Psoas muscle (tissue), 8 donors: ENCODE data around the gene ARMC7. TPM values are rescaled to one million over a fixed set of nuclear protein-coding genes. Genes with fewer than 3 reads are reported as not detected.
"Not testable (repeated sequence)": the region's sequence is repeated elsewhere in the genome, so short reads cannot be mapped to it uniquely, and the experiment has no call there.

Experiments used
- ATAC-seq, 4 donors: fragments of 200-7000 bp; cut with Tn5 transposase; one replicate each; pipeline ENCODE4 v1.9.1; 2020; ENCODE audit warnings: moderate library complexity in 3 of 4, mild to moderate bottlenecking in 2 of 4
- DNase-seq, 2 donors: peaks; one replicate each; pipeline ENCODE4 v3.0.0-alpha.2; 2020
- H3K27ac ChIP-seq: fragments of 200-600 bp; one replicate; pipeline ENCODE4 v1.8.0; 2022
- H3K27me3 ChIP-seq, 3 donors: fragments of 200-600 bp in 1 of 3; one replicate each; pipeline versions ENCODE4 v1.6.1 to v1.8.0; 2013 to 2022; ENCODE audit warnings: low read length in 2 of 3, mild to moderate bottlenecking in 2 of 3, moderate library complexity in 1 of 3; ENCODE audit not compliant: insufficient read depth in 3 of 3
- H3K36me3 ChIP-seq, 2 donors: fragments of 200-600 bp in 1 of 2; one replicate each; pipeline versions ENCODE4 v1.6.1 to v1.8.0; 2013 to 2022; ENCODE audit warnings: low read depth in 1 of 2, mild to moderate bottlenecking in 1 of 2, moderate library complexity in 1 of 2; ENCODE audit not compliant: insufficient read depth in 1 of 2
- H3K4me1 ChIP-seq: fragments of 200-600 bp; one replicate; pipeline ENCODE4 v1.8.0; 2022
- H3K4me3 ChIP-seq: fragments of 200-600 bp; one replicate; pipeline ENCODE4 v1.8.0; 2022; ENCODE audit warnings: mild to moderate bottlenecking
- H3K9me3 ChIP-seq: fragments of 200-600 bp; one replicate; pipeline ENCODE4 v1.8.0; 2022
- CTCF ChIP-seq: fragments of 200-600 bp; IDR thresholded peaks from one replicate; pipeline ENCODE4 v1.8.0; 2022; ENCODE audit warnings: antibody characterized with exemption
- WGBS, 3 donors: extraction: QIAGEN DNeasy Blood & Tissue Kit; methylation state at CpG; one replicate each; pipeline versions ENCODE4 v1.1.6 to v1.1.7; 2013; 5-methylcytosine and 5-hydroxymethylcytosine counted together
- intact Hi-C, 2 donors: fragments of 100-400 bp; cut with DNase I; formaldehyde crosslinking; loops; one replicate each; pipeline versions ENCODE4 v1.11.0 to v1.14.2; 2022
- polyA plus RNA-seq, 3 donors: library from polyadenylated mRNA; stranded (reverse); fragments of 200-250 nt; gene quantifications; one replicate each; pipeline ENCODE4 v1.2.3, GENCODE V29; 2013
- total RNA-seq, 4 donors: library from RNA; stranded (reverse); fragmentation: NEBNext Ultra II Directional in 2 of 4; extraction: Animal tissue kit (Norgen Biotek cat#: 25700) in 2 of 4; gene quantifications; one replicate each; pipeline versions ENCODE4 v1.2.1 to v1.2.4, GENCODE V29; 2021 to 2023
- donor health status: healthy with polysubstance abuse.
- donor health status: DM: no; HTN: no; CAD: no; lungs with moderate emphysema.
- donor health status: Bipolar disorder and iron deficiency.
- donor health status: healthy.
- donor health status: DM: yes; HTN: yes; CAD: no.
- donor health status: DM: no; HTN: no; CAD: no.
- donor health status: DM: no; HTN: no; CAD: no.
- donor health status: DM: yes; HTN: yes; CAD: no.

The ARMC7 gene
- total and polyA plus RNA-seq, 7 donors: 2.7 to 7.0 (median 3.9) TPM

- no peak for DNase-seq
- no peak for TF ChIP-seq CTCF
- Histone ChIP-seq H3K36me3 (peaks cover 0 to 17% of the 10 kb centered on the region in 2 donors), H3K27ac (no peak overlapping the region), H3K9me3 (no peaks in the 10 kb centered on the region), H3K27me3 (no peaks in the 10 kb centered on the region), H3K4me1 (peaks cover 10% of the 10 kb centered on the region), H3K4me3 (no peak overlapping the region)
- no peak for ATAC-seq
- 55 to 61% (median 59%) methylated on average over 3 of the region's 3 CpGs for WGBS, 3 donors
- intact Hi-C loops: no loop called here
These were observed 16.2 kb downstream of the ARMC7 start for GRCh38 chr17:75125984-75126383.

GRCh38 chr17:75126954-75127353 lies 17.2 kb downstream of the ARMC7 start:
- peaks cover 10% of the 10 kb centered on the region for H3K4me1 ChIP-seq
- DNase-seq: no peak
- intact Hi-C loops: no loop called here
- ATAC-seq: no peak
- H3K9me3 ChIP-seq: no peaks in the 10 kb centered on the region
- TF ChIP-seq CTCF: no peak
- no peak overlapping the region for H3K4me3 ChIP-seq
- no peaks in the 10 kb centered on the region for H3K27me3 ChIP-seq
- peaks cover 0 to 17% of the 10 kb centered on the region in 2 donors for H3K36me3 ChIP-seq
- 83 to 96% (median 86%) methylated on average over 7 to 8 of the region's 8 CpGs for WGBS, 3 donors
- no peak overlapping the region for H3K27ac ChIP-seq

- H3K9me3 ChIP-seq, H3K27me3 ChIP-seq, intact Hi-C loops, H3K27ac ChIP-seq, DNase-seq, ATAC-seq, H3K4me1 ChIP-seq, H3K4me3 ChIP-seq: not testable (repeated sequence)
- WGBS, 3 donors: 53 to 86% (median 67%) methylated on average over 5 of the region's 5 CpGs
- H3K36me3 ChIP-seq: peaks cover 0 to 17% of the 10 kb centered on the region in 2 donors
These were observed 18.2 kb downstream of the ARMC7 start for GRCh38 chr17:75127936-75128335.

- ATAC-seq (no peak), DNase-seq (no peak)
- no peak for TF ChIP-seq CTCF
- Histone ChIP-seq H3K4me1 (peaks cover 10% of the 10 kb centered on the region), H3K27me3 (no peaks in the 10 kb centered on the region), H3K9me3 (no peaks in the 10 kb centered on the region), H3K36me3 (peaks cover 0 to 17% of the 10 kb centered on the region in 2 donors), H3K27ac (no peak overlapping the region), H3K4me3 (no peak overlapping the region)
- WGBS, 3 donors: 75 to 86% (median 78%) methylated on average over 33 of the region's 33 CpGs
- intact Hi-C loops: no loop called here
These were observed 19.1 kb downstream of the ARMC7 start for GRCh38 chr17:75128694-75129505.

GRCh38 chr17:75129576-75129975 lies 19.8 kb downstream of the ARMC7 start:
- intact Hi-C loops: no loop called here
- Histone ChIP-seq H3K9me3 (no peaks in the 10 kb centered on the region), H3K27me3 (no peaks in the 10 kb centered on the region), H3K4me3 (no peak overlapping the region), H3K36me3 (peaks cover 0 to 17% of the 10 kb centered on the region in 2 donors), H3K27ac (no peak overlapping the region), H3K4me1 (peaks cover 8% of the 10 kb centered on the region)
- WGBS, 3 donors: 85 to 90% (median 86%) methylated on average over 9 of the region's 9 CpGs
- ATAC-seq: no peak
- TF ChIP-seq CTCF: no peak
- DNase-seq: no peak
